NAMALWA (cell line): ENCODE data around the gene ZBED1.
"Not testable (repeated sequence)": the region's sequence is repeated elsewhere in the genome, so short reads cannot be mapped to it uniquely, and the experiment has no call there.

Experiments used
- DNase-seq: peaks from one replicate; pipeline ENCODE4 v3.0.0-alpha.2; 2015; ENCODE audit warnings: low spot score

ZBED1 gene

GRCh38 chrX:2519638-2520037 lies 18.9 kb upstream of the ZBED1 start:
- DNase-seq, result not testable (repeated sequence)

GRCh38 chrX:2517055-2517454 lies 16.3 kb upstream of the ZBED1 start:
- no peak for DNase-seq

GRCh38 chrX:2516623-2517022 lies 15.8 kb upstream of the ZBED1 start:
- DNase-seq, result peak; percentile 19

GRCh38 chrX:2514131-2514530 lies 13.4 kb upstream of the ZBED1 start:
- DNase-seq, result no peak

GRCh38 chrX:2513121-2513664 lies 12.4 kb upstream of the ZBED1 start:
- no peak for DNase-seq

GRCh38 chrX:2512501-2512900 lies 11.7 kb upstream of the ZBED1 start:
- no peak for DNase-seq

GRCh38 chrX:2511326-2511725 lies 10.6 kb upstream of the ZBED1 start:
- DNase-seq, result no peak

- no peak for DNase-seq
Observed at GRCh38 chrX:2508648-2509335, 8.0 kb upstream of the ZBED1 start.

- DNase-seq, result no peak
Observed at GRCh38 chrX:2507904-2508627, 7.3 kb upstream of the ZBED1 start.

GRCh38 chrX:2507196-2507595 lies 6.4 kb upstream of the ZBED1 start:
- no peak for DNase-seq

- not testable (repeated sequence) for DNase-seq
Observed at GRCh38 chrX:2505341-2505740, 4.6 kb upstream of the ZBED1 start.

- no peak for DNase-seq
Observed at GRCh38 chrX:2504706-2505332, 4.0 kb upstream of the ZBED1 start.

- no peak for DNase-seq
Observed at GRCh38 chrX:2503591-2504500, 3.1 kb upstream of the ZBED1 start.

- no peak for DNase-seq
Observed at GRCh38 chrX:2502668-2503519, 2.1 kb upstream of the ZBED1 start.

GRCh38 chrX:2502120-2502667 lies 1.4 kb upstream of the ZBED1 start:
- no peak for DNase-seq

GRCh38 chrX:2501559-2502102 lies 855 bp upstream of the ZBED1 start:
- no peak for DNase-seq

- peak; percentile 28 for DNase-seq
Observed at GRCh38 chrX:2500091-2500802, 529 bp downstream of the ZBED1 start.

- no peak for DNase-seq
Observed at GRCh38 chrX:2499507-2499906, 1.3 kb downstream of the ZBED1 start.

- no peak for DNase-seq
Observed at GRCh38 chrX:2498781-2499302, 1.9 kb downstream of the ZBED1 start.
